ENCODE results near the gene VIPR1.

VIPR1 gene

DNA sequence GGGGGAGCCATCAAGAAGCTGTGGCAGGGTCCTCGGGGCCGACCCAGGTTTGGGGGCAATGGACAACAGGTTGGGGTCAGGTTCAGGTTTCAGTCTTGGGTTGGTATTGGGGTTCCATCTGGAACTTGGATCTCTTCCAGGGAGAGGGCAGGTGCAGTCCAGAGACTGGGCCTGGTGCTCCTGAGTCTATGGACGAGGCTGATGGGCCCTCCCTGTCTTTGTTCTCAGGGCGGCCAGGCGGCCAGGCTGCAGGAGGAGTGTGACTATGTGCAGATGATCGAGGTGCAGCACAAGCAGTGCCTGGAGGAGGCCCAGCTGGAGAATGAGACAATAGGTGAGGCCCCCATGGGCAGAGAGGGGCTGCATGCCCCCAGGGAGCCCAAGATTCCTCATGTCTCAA lies 11.1 kb downstream of the VIPR1 start:
- no peak for DNase-seq

DNA sequence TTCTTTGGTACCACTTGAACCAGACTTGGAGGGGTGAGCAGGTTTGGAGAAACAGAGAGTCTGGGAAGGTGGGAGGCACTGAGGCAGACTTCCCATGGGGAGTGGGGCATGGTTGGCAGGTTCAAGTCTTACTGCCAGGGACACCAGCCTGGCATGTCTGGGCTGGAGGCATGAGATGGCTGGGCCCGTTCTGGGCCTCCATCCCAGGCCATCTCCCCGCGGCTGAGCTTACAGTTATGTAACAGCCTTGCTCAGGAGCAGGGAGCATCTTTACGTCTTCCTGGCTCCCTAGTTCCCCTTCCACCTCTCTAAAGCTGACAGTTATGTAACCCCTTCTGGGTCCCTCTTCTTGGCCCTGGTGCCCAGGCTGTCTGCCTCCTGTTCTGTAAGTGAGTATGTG lies 12.4 kb downstream of the VIPR1 start:
- no peak for DNase-seq

DNA sequence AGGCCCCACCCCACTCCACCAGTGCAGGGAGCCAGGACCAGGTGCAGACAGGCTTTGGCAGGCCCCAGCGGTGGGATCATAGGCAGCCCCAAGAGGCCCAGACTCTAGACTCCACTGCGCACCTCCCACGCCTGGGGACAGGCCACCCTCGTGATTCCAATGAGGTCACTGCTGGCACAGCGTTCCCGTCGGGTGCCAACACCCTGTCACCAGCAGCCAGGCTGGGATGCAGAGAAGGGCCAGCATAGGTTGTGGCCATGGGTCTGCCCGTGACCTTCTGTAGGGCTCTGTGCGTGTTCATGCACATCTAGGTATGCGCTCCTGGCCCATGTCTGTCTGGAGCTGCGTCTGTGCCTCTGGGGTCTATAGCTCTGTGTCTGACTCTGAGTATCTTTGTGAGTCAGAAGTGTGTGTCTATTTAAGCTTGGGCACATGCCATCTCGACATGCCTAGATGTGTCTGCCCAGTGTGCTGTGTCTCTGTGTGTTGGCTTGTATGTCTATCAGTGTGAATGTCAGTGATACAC lies 13.0 kb downstream of the VIPR1 start:
- no peak for DNase-seq

DNA sequence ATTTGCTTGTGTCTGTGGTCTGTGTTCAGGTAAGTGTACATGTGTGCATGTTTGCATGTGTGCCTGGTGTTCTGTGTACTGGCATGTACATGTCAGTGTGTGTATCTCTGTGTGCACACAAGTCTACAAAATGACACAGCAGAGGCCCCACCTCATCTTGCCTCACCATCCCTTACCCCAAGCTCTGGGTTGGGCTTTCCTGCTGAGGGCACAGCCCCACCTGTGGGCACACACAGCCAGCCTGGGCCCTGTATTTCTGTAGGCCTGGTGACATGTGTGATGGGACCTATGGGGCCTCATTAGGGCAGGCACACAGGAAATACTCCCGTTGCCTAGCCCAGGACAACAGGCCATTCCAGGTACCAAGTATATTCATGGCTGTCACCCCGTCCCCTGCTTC lies 13.5 kb downstream of the VIPR1 start:
- DNase-seq, result no peak

DNA sequence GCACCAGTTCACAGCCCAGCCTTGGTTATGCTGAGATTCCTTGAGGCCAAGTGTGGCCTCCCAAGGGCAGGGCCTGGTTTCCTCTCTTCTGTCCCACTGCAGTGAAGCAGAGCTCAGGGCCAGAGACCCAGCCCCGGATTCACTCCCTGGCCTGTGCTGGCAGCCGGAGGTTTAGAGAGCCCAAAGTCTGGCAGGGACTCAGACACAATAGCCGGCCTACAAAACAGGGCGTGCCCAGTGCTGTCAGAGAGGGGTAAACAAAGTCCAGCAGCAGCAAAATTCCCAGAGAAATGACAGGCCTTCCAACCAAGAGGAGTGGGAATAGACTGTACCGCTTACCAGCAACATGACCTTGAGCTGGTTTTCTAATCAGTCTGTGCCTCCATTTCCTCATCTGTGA lies 14.0 kb downstream of the VIPR1 start:
- DNase-seq, result no peak

DNA sequence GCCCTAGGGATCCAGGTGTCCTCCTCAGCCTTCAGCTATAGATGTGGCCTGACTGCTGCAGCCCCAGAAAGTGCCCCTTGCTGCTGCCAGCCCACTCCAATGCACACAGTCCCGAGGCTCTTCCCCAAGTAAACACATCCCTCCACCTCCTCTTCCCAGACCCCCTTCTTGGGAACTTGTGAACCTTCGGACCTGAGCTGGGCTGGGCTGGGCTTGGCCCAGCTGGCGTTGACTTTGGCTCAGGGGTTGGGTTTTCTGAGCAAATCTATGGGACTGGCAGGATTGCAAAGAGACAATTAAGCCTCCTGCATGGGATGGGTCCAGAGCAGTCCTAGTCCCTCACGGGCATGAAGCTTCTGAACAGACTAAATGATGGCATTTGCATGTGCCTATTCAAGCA lies 14.7 kb downstream of the VIPR1 start:
- DNase-seq, result no peak

DNA sequence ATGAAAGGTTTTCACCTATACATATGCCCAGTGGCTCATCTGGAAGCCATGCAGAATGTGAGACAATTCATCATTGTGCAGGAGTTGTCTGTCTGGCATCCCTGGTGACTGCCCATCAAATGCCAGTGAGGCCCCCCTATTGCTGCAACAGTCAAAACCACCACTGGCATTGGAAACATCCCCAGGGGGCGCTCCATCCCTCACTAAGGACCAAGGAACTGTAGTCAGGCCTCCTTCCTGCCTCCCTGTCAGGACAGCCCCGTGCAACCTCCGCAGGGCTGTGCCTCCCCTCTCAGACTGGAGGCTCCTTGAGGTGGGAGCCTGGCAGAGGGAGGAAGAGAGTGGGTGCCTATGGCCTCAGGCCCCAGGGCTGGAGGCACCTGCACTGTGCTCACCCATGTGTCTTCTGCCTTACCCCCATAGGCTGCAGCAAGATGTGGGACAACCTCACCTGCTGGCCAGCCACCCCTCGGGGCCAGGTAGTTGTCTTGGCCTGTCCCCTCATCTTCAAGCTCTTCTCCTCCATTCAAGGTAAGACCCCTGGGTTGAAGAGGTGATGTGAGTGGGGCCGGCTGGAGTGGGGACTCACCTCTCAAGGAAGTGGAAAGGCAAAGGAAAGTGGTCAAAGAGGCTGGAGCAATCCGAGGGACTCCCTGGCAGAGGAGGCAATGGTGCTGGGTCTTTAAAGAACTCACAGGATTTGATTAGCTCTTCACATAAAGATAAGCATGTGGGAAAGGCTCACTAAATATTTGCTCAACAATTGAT lies 16.5 kb downstream of the VIPR1 start:
- DNase-seq, result no peak

DNA sequence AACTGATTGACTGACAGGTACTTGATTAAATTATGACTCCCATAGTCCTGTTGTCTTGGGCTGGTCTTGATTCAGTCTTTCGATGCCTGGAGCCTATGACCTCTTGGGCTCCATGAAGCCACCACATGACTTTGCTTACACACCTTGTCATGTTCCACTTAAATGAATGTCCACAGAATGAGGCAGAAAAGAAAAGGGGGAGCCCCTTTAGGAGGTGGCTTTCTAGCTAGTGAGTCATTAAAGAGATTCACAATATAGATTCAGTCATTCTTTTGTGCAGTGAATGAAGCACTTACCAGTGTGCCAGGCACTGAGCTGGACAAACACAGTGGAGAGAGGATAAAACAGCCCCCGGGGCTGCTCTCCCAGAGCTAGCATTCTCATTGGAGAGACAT lies 17.1 kb downstream of the VIPR1 start:
- no peak for DNase-seq

DNA sequence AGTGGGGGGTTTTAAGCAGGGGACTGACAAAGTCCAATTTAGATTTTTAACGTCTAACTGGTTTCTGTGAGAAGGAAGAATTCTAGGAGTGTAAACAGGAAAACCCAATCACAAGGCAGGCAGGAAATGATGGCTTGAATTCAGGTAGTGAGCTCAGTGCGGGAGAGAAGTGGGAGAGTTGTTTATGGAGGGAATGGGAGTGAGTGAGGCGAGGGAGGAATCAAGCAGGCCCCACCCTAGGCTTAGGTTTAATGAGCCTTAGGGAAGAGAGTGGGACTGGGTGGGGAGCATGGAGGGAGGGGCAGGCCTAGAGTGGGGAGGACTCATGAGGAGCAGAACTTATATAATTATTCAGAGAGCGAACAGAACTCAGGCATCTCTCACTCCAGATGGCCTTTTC lies 17.9 kb downstream of the VIPR1 start:
- no peak for DNase-seq

DNA sequence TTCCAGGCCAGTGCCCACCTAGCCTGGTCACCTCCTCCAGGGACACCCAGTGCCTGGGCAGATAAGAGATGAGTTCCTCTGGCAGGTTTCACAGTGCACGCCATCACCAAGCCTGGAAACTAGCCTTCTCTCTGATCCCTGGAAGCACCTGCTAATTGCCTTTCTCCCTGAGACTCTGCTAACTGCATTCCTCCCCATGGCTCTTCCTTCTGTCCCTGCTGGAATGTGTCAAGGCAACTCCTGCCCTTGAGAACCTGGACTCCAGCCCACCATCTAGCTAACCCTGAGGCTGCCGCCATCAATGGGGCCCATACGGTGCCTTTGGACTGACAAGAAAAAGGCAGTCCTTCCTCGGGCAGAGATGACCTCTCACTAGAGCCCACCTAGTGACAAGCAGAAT lies 18.5 kb downstream of the VIPR1 start:
- DNase-seq, result no peak

DNA sequence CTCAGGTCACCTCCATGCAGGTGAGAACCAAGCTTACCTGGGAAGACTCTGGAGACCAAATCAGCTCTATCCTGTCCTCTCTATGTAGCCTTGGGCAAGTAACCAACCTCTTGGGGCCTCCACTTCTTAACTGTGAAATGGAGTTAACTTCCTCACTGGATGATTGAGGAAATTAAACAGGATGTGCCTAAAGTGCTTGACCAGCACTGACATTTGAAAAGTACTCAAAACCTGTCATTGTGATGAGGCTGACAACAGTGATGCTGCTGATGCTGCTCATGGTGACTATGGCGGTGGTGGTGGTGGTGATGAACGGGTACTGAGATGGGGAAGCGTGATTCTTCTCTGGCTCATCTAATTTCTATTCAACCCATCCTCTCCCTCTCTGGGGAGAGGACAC lies 22.3 kb downstream of the VIPR1 start:
- no peak for DNase-seq

DNA sequence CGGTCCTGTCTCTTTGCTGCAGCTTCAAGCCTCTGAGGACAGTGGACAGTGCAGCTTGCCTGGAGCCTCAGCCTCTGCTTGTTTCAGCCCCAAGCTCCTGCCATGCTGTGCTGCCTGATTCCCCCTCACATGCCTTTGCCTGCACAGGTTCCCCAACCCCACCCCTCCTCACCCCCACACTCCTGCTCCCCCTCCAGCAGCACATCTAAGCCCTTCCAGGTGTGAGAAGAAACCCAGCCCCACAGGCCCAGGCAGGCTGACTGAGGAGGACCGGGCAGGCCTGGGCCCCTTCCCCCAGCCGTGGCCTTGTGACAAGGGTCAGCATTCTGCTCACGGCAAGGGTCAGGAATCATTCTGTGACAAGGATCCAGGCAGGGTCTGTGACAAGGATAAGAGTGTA lies 22.8 kb downstream of the VIPR1 start:
- DNase-seq, result no peak

DNA sequence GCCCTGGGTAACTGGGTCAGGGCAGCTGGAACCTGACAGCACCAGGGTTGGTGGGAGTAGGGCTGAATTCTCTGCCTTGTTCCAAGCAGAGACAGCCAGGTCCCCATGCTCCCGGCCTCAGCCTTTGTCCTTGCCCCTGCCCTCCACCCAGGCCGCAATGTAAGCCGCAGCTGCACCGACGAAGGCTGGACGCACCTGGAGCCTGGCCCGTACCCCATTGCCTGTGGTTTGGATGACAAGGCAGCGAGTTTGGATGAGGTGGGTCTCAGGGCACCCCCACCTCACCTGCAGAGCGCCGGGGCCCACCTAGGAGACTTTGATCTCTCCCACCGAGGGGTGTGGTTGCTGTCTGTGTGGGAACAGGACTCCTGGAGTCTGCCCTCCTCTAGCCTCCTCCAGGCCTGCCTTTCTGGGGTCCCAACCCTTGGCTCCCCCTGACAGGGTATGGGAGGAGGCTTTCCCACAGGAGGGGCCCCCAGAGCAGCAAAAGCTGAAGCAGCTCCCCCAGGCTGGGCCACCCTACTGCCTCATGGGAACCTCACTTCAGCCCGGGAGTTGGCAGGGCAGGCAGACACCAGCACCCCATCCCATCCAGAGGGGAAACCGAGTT lies 23.4 kb downstream of the VIPR1 start:
- no peak for DNase-seq

DNA sequence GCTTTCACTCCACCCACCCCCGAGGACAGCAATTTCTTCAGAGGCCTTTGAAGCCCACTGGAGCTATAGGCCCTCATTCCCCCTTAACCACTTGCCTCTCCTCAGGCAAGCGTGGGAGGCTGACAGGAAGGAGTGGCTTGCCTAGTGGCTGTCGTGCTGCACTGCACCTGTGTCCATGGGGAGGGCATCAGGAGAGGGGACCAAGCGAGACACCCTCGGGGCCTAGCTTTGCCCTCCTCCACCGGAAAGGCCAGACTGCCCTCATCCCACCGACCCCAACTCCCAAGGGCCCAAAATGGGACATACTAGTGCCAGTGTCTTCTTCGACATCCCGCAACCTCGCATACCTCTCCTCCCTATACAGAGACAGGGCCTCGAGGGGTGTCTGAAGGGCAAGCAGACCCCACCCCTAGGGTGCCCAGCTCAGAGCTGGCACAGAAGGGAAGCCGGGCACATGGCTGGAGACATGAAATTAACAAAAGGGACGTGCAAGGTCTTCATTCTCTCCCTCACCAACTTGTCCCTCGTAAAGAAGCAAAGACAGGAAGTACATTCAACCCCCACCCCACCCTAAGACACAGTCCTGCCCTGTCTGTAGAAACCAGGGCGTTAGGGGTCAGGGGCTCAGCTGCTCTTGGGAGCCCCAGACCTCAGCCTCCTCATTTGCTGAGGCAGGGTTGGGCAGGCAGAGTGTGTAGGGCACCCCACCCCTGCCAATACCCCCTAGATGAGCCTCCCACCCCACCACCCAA lies 24.3 kb downstream of the VIPR1 start:
- no peak for DNase-seq

DNA sequence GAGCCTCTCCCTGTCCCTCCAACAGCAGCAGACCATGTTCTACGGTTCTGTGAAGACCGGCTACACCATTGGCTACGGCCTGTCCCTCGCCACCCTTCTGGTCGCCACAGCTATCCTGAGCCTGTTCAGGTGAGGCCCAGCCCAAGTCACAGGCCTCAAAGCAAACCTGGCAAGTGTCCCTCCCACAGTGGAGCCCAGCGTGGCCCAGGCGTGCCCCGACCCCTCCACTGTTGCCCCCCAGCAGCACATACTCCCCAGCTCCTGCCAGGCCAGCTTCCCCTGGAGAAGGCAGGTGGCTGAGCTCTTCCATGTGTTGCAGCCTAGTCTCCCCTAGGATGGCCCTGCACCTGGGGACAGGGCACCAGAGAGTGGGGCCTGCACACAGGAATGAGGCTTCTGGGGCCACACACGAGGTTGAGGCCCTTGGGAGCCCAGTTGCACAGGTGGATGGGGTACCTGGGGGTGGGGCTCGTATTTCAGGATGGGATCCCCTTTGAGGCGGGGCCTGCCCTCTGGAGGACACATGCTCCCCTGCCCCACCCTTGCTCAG lies 25.0 kb downstream of the VIPR1 start:
- DNase-seq, result no peak

DNA sequence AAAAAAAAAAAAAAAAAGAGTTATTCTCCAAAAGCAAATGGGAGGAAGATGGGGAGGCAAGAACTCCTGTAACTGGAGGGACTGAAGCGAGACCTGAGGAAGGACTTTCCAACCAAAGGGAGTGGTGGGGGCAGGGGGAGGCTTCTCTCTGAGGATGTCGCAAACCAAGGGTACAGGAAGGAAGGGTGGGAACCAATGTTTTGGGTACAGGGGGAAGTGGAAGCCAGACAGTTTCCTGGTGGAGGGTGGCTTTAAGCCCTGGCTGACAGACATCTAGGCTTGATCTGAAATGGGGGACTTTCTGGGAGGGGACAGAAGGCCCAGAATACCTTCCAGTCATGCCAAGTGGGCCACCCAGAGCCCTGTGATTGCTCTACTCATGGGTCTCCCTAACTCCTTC lies 27.0 kb downstream of the VIPR1 start:
- DNase-seq, result no peak

DNA sequence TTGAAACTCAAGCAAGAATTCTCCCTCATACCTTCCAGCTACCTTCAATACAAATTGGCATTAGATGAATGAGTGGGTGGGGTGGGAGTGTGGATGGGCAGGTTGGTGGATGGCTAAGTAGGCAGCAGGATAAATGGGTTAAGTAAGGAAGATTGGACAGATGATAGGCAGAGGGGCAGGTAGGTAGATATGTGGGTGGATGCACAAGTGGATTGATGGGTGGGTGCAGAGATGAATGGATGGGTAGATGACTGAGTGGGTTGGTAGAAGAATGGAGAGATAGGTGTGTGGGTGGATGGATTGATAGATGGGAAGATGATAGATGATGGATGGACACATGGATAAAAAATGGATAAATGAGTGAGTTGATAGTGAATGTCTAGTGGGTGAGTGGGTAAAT lies 27.6 kb downstream of the VIPR1 start:
- no peak for DNase-seq

DNA sequence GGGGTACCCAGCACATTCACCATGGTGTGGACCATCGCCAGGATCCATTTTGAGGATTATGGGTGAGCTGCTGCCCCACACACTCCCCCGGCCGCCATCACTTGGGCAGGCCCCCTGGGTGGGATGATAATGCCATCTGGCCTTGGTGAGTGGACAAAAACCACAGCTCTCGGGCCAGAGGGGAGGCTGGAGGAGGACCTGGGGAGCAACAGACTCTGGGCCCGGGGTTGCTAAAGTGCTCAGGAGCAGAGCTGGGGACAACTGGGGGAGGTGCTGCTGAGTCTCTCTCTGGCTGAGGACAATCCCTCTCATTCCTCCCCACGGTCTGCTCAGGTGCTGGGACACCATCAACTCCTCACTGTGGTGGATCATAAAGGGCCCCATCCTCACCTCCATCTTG lies 29.0 kb downstream of the VIPR1 start:
- DNase-seq, result no peak

DNA sequence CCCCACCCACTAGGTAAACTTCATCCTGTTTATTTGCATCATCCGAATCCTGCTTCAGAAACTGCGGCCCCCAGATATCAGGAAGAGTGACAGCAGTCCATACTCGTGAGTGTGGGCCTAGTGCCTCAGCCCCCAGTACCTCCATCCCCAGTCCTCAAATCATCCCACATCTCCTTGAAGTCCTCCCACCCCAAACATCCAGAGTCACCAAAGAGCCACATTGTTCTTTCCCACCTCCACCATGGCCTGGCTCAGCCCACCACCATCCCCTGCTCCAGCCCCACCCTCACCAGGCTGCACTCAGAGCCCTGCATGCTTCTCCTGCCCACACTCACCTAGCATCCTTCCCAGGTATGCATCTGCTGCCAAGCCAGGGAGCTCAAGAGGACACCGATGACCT lies 29.8 kb downstream of the VIPR1 start:
- no peak for DNase-seq

DNA sequence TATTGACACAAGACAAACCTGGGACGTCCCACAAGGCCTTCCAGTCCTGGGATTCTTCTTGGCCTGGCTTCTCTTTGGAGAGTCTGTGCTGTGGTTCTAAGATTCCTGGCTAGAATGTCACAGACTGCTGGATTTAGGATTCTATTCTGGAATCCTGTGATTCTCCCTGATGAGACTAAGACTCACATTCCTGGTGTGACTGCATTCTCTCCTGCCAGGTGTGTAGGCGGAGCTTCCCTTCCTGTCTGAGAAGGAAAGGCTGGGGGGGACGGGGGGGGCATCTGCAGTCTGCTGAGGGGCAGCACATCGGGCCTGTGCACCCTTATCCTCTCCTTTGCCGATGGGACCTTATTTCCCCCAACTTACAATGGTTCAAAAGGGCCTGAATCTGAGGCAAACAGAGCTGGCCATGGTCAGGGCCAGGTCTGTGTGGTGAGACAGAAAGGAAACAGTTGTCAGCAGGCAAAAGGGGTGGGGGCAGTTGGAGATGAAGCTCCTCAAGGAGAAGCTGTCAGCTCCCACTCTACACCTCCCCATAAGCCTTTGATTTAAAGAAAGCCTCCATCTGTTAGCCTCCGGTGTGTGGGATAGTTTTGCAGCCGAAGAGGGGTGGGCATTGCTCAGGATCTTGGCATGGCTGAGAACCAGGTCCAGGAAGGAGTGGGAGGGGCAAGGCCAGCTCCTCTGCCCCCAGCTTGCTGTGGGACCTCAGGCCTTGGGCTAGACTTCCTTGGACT lies 30.9 kb downstream of the VIPR1 start:
- no peak for DNase-seq

DNA sequence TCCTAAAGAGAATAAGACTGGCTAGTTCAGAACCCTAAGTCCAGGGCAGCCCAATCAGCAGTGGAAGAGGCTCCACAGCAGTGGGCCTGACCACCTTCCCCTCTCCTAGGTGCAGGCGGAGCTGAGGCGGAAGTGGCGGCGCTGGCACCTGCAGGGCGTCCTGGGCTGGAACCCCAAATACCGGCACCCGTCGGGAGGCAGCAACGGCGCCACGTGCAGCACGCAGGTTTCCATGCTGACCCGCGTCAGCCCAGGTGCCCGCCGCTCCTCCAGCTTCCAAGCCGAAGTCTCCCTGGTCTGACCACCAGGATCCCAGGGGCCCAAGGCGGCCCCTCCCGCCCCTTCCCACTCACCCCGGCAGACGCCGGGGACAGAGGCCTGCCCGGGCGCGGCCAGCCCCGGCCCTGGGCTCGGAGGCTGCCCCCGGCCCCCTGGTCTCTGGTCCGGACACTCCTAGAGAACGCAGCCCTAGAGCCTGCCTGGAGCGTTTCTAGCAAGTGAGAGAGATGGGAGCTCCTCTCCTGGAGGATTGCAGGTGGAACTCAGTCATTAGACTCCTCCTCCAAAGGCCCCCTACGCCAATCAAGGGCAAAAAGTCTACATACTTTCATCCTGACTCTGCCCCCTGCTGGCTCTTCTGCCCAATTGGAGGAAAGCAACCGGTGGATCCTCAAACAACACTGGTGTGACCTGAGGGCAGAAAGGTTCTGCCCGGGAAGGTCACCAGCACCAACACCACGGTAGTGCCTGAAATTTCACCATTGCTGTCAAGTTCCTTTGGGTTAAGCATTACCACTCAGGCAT lies 33.7 kb downstream of the VIPR1 start:
- no peak for DNase-seq

DNA sequence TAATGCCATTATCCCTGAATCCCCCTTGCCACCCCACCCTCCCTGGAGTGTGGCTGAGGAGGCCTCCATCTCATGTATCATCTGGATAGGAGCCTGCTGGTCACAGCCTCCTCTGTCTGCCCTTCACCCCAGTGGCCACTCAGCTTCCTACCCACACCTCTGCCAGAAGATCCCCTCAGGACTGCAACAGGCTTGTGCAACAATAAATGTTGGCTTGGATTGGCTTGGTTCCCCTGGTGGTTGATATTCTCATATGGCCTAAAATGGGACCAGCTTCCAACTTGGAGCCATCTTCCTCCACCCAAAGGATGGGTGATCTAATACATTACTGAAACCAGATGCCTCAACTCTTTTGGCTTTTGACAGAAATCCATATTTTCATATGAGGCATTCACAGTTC lies 34.9 kb downstream of the VIPR1 start:
- no peak for DNase-seq
